NCI-H748 treated with DMSO at 0.1 percent for 48 hours (cell line): Measurements from ENCODE around the gene PCDHB16.
"Not testable (repeated sequence)": the region's sequence is repeated elsewhere in the genome, so short reads cannot be mapped to it uniquely, and the experiment has no call there.

Source experiments
- DNase-seq: peaks from one replicate; lab custom pipeline; 2025; lab: John Stamatoyannopoulos, UW

Gene PCDHB16

GRCh38 chr5:141184117-141184855 is 2.1 kb downstream of the PCDHB16 start:
- not testable (repeated sequence) for DNase-seq

GRCh38 chr5:141186897-141187512 is 4.8 kb downstream of the PCDHB16 start, which contains the start of gene PCDHB9:
TSS of gene PCDHB9 (plus strand) at chr5:141187161. CDS start at chr5:141187319, 158 bp downstream.
- peak; percentile 75 for DNase-seq

GRCh38 chr5:141188682-141189081 is 6.5 kb downstream of the PCDHB16 start:
- DNase-seq: not testable (repeated sequence)

GRCh38 chr5:141189131-141189530 is 6.9 kb downstream of the PCDHB16 start:
- not testable (repeated sequence) for DNase-seq

- DNase-seq: peak; percentile 89
Observed at GRCh38 chr5:141192110-141192725, 10.0 kb downstream of the PCDHB16 start, which contains the start of gene PCDHB10. TSS of gene PCDHB10 (plus strand) at chr5:141192353. CDS start at chr5:141192553, 200 bp downstream.

- DNase-seq: not testable (repeated sequence)
Observed at GRCh38 chr5:141194332-141194731, 12.1 kb downstream of the PCDHB16 start.

GRCh38 chr5:141196363-141196762 is 14.2 kb downstream of the PCDHB16 start:
- DNase-seq: no peak

- peak; percentile 85 for DNase-seq
Observed at GRCh38 chr5:141199359-141200235, 17.4 kb downstream of the PCDHB16 start, which contains the start of gene PCDHB11. TSS of gene PCDHB11 (plus strand) at chr5:141199627. CDS start at chr5:141199775, 148 bp downstream.

- not testable (repeated sequence) for DNase-seq
Observed at GRCh38 chr5:141201126-141201525, 18.9 kb downstream of the PCDHB16 start.

- not testable (repeated sequence) for DNase-seq
Observed at GRCh38 chr5:141201646-141202045, 19.5 kb downstream of the PCDHB16 start.

- DNase-seq: peak; percentile 79
Observed at GRCh38 chr5:141208478-141208877, 26.3 kb downstream of the PCDHB16 start, which contains the start of gene PCDHB12. TSS of gene PCDHB12 (plus strand) at chr5:141208719. CDS start at chr5:141208908, 189 bp downstream.

GRCh38 chr5:141210281-141210680 is 28.1 kb downstream of the PCDHB16 start:
- DNase-seq: not testable (repeated sequence)

- not testable (repeated sequence) for DNase-seq
Observed at GRCh38 chr5:141210849-141211248, 28.7 kb downstream of the PCDHB16 start.

- DNase-seq: peak; percentile 15
Observed at GRCh38 chr5:141213656-141214339, 31.6 kb downstream of the PCDHB16 start, which contains the start of gene PCDHB13. TSS of gene PCDHB13 (plus strand) at chr5:141213919. CDS start at chr5:141214124, 205 bp downstream.

- DNase-seq: not testable (repeated sequence)
Observed at GRCh38 chr5:141214583-141214982, 32.4 kb downstream of the PCDHB16 start.

GRCh38 chr5:141215504-141215903 is 33.3 kb downstream of the PCDHB16 start:
- not testable (repeated sequence) for DNase-seq

- DNase-seq: not testable (repeated sequence)
Observed at GRCh38 chr5:141216035-141216434, 33.8 kb downstream of the PCDHB16 start.

GRCh38 chr5:141223112-141223783 is 41.1 kb downstream of the PCDHB16 start, which contains the start of gene PCDHB14:
TSS of gene PCDHB14 (plus strand) at chr5:141223343. CDS start at chr5:141223506, 163 bp downstream.
- DNase-seq: peak; percentile 82

- DNase-seq: not testable (repeated sequence)
Observed at GRCh38 chr5:141224844-141225243, 42.7 kb downstream of the PCDHB16 start.

GRCh38 chr5:141225421-141225820 is 43.2 kb downstream of the PCDHB16 start:
- DNase-seq: not testable (repeated sequence)
